Stimulated activated CD4-positive, alpha-beta T cell treated with anti-CD3 and anti-CD28 coated beads, TNF-alpha, amount 100 ng/mL, for 4 hours (primary cell): ENCODE data around the gene USF3.

Source experiments
- DNase-seq, 3 experiments: peaks; one replicate each; pipeline ENCODE4 v3.0.0-alpha.2; 2020; ENCODE audit warnings: low read depth in 3 of 3

The USF3 gene

DNA sequence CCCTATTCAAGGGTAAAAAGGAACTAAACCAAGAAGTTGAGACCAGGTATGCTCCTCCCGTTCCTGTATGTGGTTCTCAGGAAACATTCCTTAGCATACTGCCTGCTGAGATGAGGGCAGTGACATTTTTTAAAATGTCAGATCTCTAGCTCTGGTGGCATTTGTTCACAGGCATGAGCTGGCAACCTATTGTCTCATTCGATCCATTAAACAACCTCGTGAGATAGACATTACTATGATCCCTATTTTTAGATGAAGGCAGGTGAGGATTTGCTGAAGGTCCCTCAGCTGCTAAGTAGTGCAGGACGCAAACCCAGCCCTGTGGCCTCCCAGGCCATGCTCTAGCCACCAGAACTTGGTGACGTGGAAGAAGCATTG, 89.2 kb downstream of the USF3 start:
- no peak for DNase-seq

DNA sequence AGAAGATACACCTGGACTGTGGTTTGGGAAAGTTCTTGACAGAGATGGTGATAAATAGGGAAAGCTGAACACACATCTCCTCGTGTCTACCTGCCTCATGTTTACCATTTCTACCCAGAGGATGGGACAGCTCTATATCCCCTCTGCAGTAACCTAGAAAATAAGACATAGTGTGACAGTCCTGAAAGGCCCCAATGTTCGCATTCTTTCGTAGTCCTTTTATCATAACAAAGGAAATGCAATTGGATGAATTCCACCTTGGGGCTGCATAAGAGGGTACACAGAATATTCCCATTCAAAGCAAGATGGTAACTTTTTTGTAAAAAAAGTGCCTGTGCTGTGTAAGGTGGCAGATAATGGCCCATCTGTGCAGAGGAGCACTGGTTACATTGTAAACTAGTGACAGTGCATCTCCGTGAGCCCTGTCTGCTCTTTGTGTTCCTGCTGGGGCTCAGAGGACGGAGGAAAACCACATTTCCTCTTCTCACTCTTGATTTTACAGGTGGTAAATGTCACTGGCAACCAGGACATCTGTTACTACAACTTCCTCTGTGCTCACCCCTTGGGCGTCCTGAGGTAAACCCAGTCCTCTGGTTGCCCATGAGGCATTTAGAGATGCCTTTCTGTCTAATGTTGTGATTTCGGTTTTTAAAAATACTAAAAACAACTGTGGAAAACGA, 89.8 kb downstream of the USF3 start:
- no peak for DNase-seq

DNA sequence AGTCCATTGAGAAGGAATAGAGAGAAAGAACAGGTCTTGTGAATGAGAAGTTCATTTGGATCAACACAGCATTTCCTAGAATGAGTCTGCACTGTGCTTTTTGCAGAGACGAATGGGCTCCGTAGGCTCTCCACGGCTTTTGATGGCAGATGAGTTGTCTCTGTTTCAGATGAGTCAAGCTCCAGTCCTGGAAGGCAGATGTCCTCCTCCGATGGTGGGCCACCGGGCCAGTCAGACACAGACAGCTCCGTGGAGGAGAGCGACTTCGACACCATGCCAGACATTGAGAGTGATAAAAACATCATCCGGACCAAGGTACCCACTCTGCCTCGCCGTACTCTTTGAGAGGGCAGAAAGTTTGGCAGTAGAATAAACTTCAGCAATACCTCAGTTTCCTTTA, 93.6 kb downstream of the USF3 start:
- no peak for DNase-seq

DNA sequence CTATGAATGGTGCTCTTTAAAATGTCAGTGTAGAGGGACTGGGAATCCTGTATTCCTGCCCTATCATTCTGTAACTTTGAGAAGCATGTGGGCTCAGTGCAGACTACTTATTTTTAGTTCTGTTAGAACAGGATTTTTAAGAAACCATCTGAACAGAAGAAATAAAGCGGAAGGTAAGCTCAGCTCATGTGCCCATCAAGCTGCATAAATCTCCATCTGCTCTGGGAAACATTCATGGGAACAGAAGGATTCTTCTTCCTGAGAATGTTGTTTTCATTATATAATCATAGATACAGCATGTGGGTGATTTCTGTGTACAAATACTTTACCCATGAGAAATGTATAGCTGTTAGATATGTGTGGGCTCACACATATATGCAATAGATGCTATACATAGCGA, 94.2 kb downstream of the USF3 start:
- DNase-seq: no peak

DNA sequence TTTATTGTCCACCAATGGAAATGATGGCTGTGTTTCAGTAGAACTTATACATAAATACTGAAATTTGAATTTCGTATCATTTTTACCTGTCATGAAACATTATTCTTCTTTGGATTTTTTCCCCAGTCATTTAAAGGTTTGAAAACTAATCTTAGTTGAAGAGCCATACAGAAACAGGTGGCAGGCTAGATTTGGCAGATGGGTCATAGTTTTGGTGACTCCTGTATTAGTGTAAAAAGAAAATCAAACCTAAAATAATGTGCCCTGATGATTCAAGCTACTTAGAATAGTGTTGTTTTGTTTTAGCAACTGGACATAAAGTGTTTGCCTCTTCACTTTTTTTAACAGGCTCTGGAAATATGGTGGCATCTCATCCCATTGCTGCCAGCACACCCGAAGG, 95.2 kb downstream of the USF3 start:
- DNase-seq: no peak

DNA sequence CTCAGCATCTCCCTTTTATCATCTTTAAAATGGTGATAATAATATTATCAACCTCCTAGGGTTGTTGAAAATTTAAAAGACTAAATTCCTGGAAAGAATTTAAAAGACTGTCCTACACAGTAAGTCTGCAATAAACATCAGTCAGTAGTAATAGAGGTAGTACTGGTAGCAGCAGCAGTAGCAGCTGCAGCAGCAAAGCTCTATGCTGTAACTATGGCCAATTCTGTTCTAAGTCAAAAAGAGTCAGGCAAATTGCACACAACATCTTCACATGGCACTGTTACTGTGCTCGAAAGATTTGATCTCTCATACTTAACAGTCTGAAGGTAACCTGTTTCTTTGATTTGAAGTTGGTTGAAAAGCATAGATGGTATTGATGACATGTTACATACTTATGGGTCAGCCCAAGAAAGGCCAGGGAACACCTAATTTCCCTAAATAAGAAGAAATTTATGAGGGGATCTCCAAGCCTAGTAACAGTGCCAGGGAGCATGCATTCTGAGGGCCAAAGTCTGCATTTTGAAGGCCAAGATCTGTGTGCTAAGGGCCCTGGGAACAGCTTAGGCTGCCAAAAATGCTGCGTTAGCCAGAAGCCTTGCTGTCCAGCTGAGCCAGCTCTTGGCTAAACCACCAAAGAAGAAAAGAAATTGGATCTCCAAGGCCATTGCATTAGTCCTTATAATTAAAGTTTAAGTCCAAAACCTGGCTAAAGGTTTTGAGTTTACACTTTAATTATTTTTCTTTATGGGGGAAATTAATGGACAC, 95.8 kb downstream of the USF3 start:
- no peak for DNase-seq
